ENCODE measurements around the gene NEDD9. TPM values are rescaled to one million over a fixed set of nuclear protein-coding genes. Genes with fewer than 3 reads are reported as not detected.

The NEDD9 gene
- total RNA-seq, 4 donors from 2014 or later = 34.6 to 82.7 (median 72.3) TPM

DNA sequence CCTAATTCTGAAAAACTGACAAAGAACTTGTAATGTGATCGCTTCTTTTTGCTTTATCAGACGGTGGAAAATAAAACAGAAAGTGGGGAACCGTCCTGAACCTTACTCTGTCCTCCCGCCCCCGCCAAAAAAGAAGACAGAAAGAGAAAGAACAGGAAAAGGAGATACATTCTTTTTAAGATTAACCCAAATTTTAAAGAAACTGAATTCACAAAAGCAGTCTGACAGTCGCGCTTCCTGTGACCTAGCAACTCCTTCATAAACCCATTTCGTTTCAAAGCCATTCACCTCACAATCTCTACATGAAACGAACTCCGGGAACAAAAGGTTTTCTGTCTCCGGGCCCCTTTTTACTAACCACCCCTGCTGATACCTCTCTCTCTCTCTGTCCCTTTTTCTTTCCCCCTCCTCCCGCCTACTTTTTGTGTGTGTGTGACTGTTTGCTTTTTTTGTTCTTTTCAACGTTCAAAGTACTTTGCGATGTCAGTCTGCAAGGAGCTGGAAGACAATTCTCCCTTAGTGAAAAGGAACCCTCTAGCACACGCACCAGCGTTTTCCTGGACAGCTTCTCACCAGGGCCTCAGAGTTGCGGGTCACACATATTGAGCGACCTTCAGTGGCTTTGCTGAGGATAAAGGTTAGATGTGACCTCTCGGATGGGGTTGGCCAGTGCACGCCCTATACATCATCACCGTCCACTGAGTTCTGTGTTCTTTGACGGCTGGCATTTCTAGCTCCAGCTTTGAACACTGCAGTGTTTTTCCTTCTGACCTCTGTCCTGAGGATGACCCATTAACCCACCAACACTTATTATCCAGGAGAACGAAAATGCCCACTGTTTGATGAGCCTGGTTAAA, 530 bp upstream of the NEDD9 start:
- intact Hi-C loops (cut with DNase I; ENCODE audit: low total_unique reads) = no loop called here
- peak overlapping the region; percentile 89 to 94 (median 93) for H3K27ac ChIP-seq

DNA sequence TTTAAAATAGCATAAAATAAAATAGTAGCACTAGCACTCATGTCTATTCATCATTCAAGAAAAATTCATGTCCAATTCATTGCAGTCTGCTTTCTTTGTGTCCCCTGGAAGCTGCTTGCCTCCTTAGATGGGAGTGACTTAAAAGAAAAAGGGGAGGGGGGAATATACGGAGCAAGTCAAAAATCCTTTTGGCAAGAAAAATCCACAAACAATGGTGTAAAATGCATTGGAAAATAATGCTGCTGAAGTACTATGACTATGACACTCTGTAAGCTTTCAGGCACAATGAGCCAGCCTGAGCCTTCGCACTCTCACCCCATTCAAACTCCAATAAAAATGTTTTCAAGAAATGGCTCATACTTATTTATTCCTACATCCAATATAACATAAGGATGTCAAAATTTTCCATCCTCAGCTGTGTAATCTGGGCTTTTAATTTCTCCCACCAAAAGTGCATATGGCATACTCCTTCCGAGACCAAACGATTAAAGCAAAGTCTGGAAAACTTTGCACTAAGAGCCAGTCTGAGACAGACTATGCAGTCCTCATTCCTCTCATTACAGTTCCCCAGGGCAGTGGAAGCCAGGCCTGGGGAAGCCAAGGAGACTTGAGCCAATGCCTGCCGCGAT, 790 bp downstream of the NEDD9 start:
- Histone ChIP-seq H3K27ac (peak overlapping the region; percentile 89 to 94 (median 93)), H3K9me3 (no peaks in the 10 kb centered on the region), H3K4me1 (peaks cover 7 to 30% (median 20%) of the 10 kb centered on the region in 4 donors), H3K27me3 (no peaks in the 10 kb centered on the region), H3K4me3 (peak overlapping the region; percentile 38 to 80 (median 62)), H3K36me3 (no peaks in the 10 kb centered on the region)
- WGBS, 2 donors (ENCODE audit: low coverage in 1 of 2) = 11 to 23% methylated on average over 4 to 6 of the region's 6 CpGs
- in situ Hi-C loops (cut with MboI; ENCODE audit: low pct_ligation_motif_present in 1 of 4, low pct_unique_long_range_greater_than_20kb in 1 of 4, low sequenced_read_pairs in 3 of 4) = no loop called here
- TF ChIP-seq, protein P1, sequence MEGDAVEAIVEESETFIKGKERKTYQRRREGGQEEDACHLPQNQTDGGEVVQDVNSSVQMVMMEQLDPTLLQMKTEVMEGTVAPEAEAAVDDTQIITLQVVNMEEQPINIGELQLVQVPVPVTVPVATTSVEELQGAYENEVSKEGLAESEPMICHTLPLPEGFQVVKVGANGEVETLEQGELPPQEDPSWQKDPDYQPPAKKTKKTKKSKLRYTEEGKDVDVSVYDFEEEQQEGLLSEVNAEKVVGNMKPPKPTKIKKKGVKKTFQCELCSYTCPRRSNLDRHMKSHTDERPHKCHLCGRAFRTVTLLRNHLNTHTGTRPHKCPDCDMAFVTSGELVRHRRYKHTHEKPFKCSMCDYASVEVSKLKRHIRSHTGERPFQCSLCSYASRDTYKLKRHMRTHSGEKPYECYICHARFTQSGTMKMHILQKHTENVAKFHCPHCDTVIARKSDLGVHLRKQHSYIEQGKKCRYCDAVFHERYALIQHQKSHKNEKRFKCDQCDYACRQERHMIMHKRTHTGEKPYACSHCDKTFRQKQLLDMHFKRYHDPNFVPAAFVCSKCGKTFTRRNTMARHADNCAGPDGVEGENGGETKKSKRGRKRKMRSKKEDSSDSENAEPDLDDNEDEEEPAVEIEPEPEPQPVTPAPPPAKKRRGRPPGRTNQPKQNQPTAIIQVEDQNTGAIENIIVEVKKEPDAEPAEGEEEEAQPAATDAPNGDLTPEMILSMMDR (IDR thresholded peaks at IDR 0.05) = no peak
- TF ChIP-seq EP300 (IDR thresholded peaks at IDR 0.05; ENCODE audit: low read depth) (no peak), POLR2AphosphoS5 (IDR thresholded peaks at IDR 0.05) (peak in 1 of 3 donors; percentile 18), POLR2A (IDR thresholded peaks at IDR 0.05) (no peak)
- DNase-seq = no peak
- intact Hi-C loops (cut with DNase I; ENCODE audit: low total_unique reads) = no loop called here

More for the DNA sequence above, 530 bp upstream of the NEDD9 start:
- Histone ChIP-seq H3K9me3 (no peaks in the 10 kb centered on the region), H3K27me3 (no peaks in the 10 kb centered on the region), H3K36me3 (no peaks in the 10 kb centered on the region), H3K4me1 (peaks cover 7 to 32% (median 22%) of the 10 kb centered on the region in 4 donors), H3K4me3 (peak overlapping the region; percentile 13 to 80 (median 62))
- 0 to 11% methylated on average over 14 to 23 of the region's 23 CpGs for WGBS, 2 donors (ENCODE audit: low coverage in 1 of 2)
- TF ChIP-seq, protein P1 (IDR thresholded peaks at IDR 0.05) = no peak
- TF ChIP-seq POLR2A (IDR thresholded peaks at IDR 0.05) = no peak
- peak in 2 of 3 donors; percentile 8 to 15 for TF ChIP-seq POLR2AphosphoS5 (IDR thresholded peaks at IDR 0.05)
- no peak for TF ChIP-seq EP300 (IDR thresholded peaks at IDR 0.05; ENCODE audit: low read depth)
- in situ Hi-C loops (cut with MboI; ENCODE audit: low pct_ligation_motif_present in 1 of 4, low pct_unique_long_range_greater_than_20kb in 1 of 4, low sequenced_read_pairs in 3 of 4) = no loop called here
- peak; percentile 44 for DNase-seq

DNA sequence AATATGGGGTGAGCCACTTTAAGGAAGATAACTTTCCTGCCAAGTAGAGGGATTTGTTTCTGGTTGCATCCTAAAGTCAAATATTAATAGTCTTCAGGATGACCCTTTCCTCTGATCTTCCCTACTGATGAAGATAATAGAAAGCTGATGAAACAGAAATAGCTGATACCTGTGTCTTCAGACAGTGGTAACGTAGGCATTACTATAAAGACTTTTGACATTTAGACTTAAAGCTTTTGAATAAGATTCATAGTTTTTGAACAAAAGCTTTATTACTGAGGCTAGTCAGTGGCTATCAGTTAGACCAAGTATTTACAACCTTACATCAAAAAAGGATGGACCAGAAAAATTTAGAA, 1.4 kb downstream of the NEDD9 start:
- peaks cover 7 to 25% (median 18%) of the 10 kb centered on the region in 4 donors for H3K4me1 ChIP-seq
- no peaks in the 10 kb centered on the region for H3K36me3 ChIP-seq
- WGBS, 2 donors (ENCODE audit: low coverage in 1 of 2) = 27 to 50% methylated on average over 1 of the region's 1 CpG
- in situ Hi-C loops (cut with MboI; ENCODE audit: low pct_ligation_motif_present in 1 of 4, low pct_unique_long_range_greater_than_20kb in 1 of 4, low sequenced_read_pairs in 3 of 4) = no loop called here
- intact Hi-C loops (cut with DNase I; ENCODE audit: low total_unique reads) = no loop called here
- no peak for DNase-seq
- TF ChIP-seq, protein P1 (IDR thresholded peaks at IDR 0.05) = no peak
- TF ChIP-seq POLR2A (IDR thresholded peaks at IDR 0.05) (no peak), POLR2AphosphoS5 (IDR thresholded peaks at IDR 0.05) (no peak)
- H3K27me3 ChIP-seq = no peaks in the 10 kb centered on the region
- no peaks in the 10 kb centered on the region for H3K9me3 ChIP-seq
- peak overlapping the region; percentile 38 to 80 (median 62) for H3K4me3 ChIP-seq
- H3K27ac ChIP-seq = peak overlapping the region; percentile 89 to 94 (median 93)
